ENCODE data around the gene HOOK2.

- TF ChIP-seq ELK1 (CRISPR knock-in tag; IDR thresholded peaks at IDR 0.05) (no peak), PML (IDR thresholded peaks at IDR 0.05; ENCODE audit: low read length) (no peak), CBX8 (IDR thresholded peaks at IDR 0.05; ENCODE audit: borderline replicate concordance, extremely low read depth, low read depth, low read length, poor library complexity, severe bottlenecking) (no peak), ZBTB49 (CRISPR knock-in tag; IDR thresholded peaks at IDR 0.05; ENCODE audit: borderline replicate concordance) (no peak), GATA2 (CRISPR knock-in tag; IDR thresholded peaks at IDR 0.05) (no peak; the same call in 1 of the 2 replicates), POLR2A (conservative IDR thresholded peaks at IDR 0.05) (no peak), BHLHE40 (IDR thresholded peaks at IDR 0.05; ENCODE audit: low read length) (no peak), HOXB6 (CRISPR knock-in tag; IDR thresholded peaks at IDR 0.05; ENCODE audit: borderline replicate concordance) (no peak), CEBPB (tag; IDR thresholded peaks at IDR 0.05) (no peak), SP1 (CRISPR knock-in tag; IDR thresholded peaks at IDR 0.05) (no peak), ZNF134 (CRISPR knock-in tag; conservative IDR thresholded peaks at IDR 0.05) (no peak), EP300 (IDR thresholded peaks at IDR 0.05; ENCODE audit: low read length) (no peak), E2F8 (IDR thresholded peaks at IDR 0.05; ENCODE audit: low read depth, partially characterized antibody) (no peak), ZKSCAN8 (CRISPR knock-in tag; IDR thresholded peaks at IDR 0.05) (0 out of 2 replicates have a peak, but pooled peaks have one; percentile 6)
These were observed 9.6 kb upstream of the HOOK2 start for GRCh38 chr19:12784871-12785430.
